ENCODE results near the gene PRMT7. TPM values are rescaled to one million over a fixed set of nuclear protein-coding genes. Genes with fewer than 3 reads are reported as not detected.

Gene PRMT7
- polyA plus RNA-seq, 1 experiment = 40.0 TPM

DNA sequence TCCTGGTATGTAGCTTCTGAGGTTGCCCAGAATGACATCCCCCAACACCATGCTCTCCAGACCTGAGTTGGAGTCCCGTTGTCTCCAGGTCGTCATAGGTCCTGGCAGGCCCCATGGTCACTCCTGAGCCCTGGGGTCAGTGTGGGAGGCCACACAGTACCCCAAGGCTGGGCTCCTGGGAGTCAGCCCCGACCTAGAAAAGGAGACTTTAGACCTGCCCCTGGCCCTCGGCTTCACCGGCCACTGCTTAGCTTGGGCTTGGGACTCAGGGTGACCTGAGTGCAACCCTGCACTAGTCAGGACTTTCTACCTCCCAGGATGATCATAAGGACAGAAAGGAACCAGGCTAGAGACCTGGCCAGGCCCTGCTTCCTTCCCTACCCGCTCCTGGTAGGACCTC is 65.8 kb downstream of the PRMT7 start:
- ChIA-PET POLR2A (no interaction called here), CTCF (interaction anchor here (1.0 to 2.1 kb wide), 2 partner anchors 20 to 144 kb away, joined by 3 to 8 read pairs; no protein-coding TSS in a partner anchor)
- no peak for DNase-seq (ENCODE audit: low read depth)
- H3K27me3 ChIP-seq (ENCODE audit: control insufficient read depth, insufficient read depth, low read length) = peaks cover 12% of the 10 kb centered on the region
- no peak for TF ChIP-seq CTCF (IDR thresholded peaks at IDR 0.05; ENCODE audit: insufficient read depth, low read depth, low read length)
- no peaks in the 10 kb centered on the region for H3K36me3 ChIP-seq (ENCODE audit: control insufficient read depth, insufficient read depth, low read length)
- H3K4me3 ChIP-seq (ENCODE audit: low read depth, low read length) = no peak overlapping the region

DNA sequence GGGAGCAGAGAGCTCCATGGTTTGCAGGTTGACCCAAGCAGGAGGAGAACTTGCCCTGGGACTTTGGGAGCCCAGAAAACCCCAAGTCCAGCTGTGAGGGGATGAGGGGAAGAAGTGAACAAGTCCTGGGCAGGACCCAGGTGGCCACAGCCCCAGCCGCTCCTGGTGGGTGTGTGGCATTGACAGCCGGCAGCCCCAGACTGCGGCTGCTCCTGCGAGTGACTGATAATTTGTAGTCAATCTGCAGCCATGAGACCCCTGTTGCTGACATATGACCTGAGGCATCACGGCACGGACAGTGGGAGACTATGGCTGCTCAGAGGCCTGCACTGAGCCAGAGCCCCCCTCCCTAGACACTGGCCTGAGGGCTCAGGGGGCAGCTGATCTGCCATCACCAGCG is 66.4 kb downstream of the PRMT7 start:
- peaks cover 12% of the 10 kb centered on the region for H3K27me3 ChIP-seq (ENCODE audit: control insufficient read depth, insufficient read depth, low read length)
- POLR2A ChIA-PET = no interaction called here
- TF ChIP-seq CTCF (IDR thresholded peaks at IDR 0.05; ENCODE audit: insufficient read depth, low read depth, low read length) = no peak
- no peak overlapping the region for H3K4me3 ChIP-seq (ENCODE audit: low read depth, low read length)
- CTCF ChIA-PET = interaction anchor here (1.0 to 2.1 kb wide), 2 partner anchors 19 to 143 kb away, joined by 3 to 8 read pairs; no protein-coding TSS in a partner anchor
- no peak for DNase-seq (ENCODE audit: low read depth)
- no peaks in the 10 kb centered on the region for H3K36me3 ChIP-seq (ENCODE audit: control insufficient read depth, insufficient read depth, low read length)

- H3K27me3 ChIP-seq (ENCODE audit: control insufficient read depth, insufficient read depth, low read length) = peaks cover 12% of the 10 kb centered on the region
- ChIA-PET CTCF (interaction anchor here (0.8 to 2.1 kb wide), 4 partner anchors 10 to 143 kb away, joined by 4 to 8 read pairs (median 5); no protein-coding TSS in a partner anchor), POLR2A (no interaction called here)
Observed at GRCh38 chr16:68377667-68378393, 67.0 kb downstream of the PRMT7 start.

GRCh38 chr16:68378436-68379415 is 67.9 kb downstream of the PRMT7 start:
- Histone ChIP-seq H3K36me3 (ENCODE audit: control insufficient read depth, insufficient read depth, low read length) (no peaks in the 10 kb centered on the region), H3K4me3 (ENCODE audit: low read depth, low read length) (no peak overlapping the region), H3K27me3 (ENCODE audit: control insufficient read depth, insufficient read depth, low read length) (peaks cover 12% of the 10 kb centered on the region)
- no peak for TF ChIP-seq CTCF (IDR thresholded peaks at IDR 0.05; ENCODE audit: insufficient read depth, low read depth, low read length)
- CTCF ChIA-PET = interaction anchor here (0.8 to 1.2 kb wide), 3 partner anchors 9 to 143 kb away, joined by 4 to 5 read pairs (median 5); no protein-coding TSS in a partner anchor
- no peak for DNase-seq (ENCODE audit: low read depth)
- POLR2A ChIA-PET = no interaction called here

More at GRCh38 chr16:68377667-68378393, 67.0 kb downstream of the PRMT7 start:
- Histone ChIP-seq H3K36me3 (ENCODE audit: control insufficient read depth, insufficient read depth, low read length) (no peaks in the 10 kb centered on the region), H3K4me3 (ENCODE audit: low read depth, low read length) (no peak overlapping the region)
- no peak for TF ChIP-seq CTCF (IDR thresholded peaks at IDR 0.05; ENCODE audit: insufficient read depth, low read depth, low read length)
- DNase-seq (ENCODE audit: low read depth) = no peak
